A549 treated with Mapracorat at 1 μM for 4 hours (cell line): ENCODE measurements around the gene FLVCR2. TPM values are rescaled to one million over a fixed set of nuclear protein-coding genes. Genes with fewer than 3 reads are reported as not detected.

Source experiments
- total RNA-seq: library from RNA; stranded (reverse); fragments of 200-300 nt; extraction: Qiagen RNA extraction; gene quantifications from 5 replicates; pipeline ENCODE4 v1.2.3, GENCODE V29; 2022

FLVCR2 gene, protein sequence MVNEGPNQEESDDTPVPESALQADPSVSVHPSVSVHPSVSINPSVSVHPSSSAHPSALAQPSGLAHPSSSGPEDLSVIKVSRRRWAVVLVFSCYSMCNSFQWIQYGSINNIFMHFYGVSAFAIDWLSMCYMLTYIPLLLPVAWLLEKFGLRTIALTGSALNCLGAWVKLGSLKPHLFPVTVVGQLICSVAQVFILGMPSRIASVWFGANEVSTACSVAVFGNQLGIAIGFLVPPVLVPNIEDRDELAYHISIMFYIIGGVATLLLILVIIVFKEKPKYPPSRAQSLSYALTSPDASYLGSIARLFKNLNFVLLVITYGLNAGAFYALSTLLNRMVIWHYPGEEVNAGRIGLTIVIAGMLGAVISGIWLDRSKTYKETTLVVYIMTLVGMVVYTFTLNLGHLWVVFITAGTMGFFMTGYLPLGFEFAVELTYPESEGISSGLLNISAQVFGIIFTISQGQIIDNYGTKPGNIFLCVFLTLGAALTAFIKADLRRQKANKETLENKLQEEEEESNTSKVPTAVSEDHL
- total RNA-seq = 9.2 to 11.9 TPM (median 10.8 TPM) in 5 replicates

DNA sequence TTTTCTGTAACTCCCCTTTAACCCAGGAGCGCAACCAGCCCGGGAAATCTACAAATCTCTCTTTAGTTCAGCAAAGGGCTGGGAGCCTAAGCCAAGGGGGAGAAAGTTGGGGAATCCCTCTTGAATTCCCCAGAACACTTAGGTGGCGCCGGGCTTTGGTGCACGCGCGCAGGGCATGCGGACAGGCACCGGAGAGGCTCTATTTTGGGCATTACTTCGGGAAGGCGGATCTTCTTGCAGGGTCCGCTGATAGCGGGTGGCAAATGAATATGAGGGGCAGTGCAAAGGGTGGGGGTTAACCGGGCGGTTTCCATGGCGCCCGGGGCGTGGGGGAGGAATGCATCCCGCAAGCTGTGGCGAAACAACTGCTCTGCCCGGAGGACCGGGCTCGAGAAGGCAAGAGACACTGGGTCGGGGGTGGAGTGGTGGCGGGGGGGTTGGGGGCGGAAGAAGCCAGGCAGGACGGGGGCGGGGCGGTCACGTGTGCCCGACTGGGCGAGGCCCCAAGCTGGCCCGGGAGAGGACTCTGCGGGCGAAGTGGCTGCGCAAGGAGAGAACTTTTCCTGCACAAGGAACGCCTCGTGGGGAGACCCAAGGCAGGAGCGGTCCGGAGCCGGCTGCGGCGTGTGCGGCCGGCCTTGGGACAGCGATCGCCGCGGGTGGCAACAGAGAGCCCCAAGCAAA lies at the start of gene FLVCR2:
TSS of gene FLVCR2 (plus strand) at position 519 of the 684 bp plus-strand sequence. CDS start 353 bp downstream, outside the sequence.

DNA sequence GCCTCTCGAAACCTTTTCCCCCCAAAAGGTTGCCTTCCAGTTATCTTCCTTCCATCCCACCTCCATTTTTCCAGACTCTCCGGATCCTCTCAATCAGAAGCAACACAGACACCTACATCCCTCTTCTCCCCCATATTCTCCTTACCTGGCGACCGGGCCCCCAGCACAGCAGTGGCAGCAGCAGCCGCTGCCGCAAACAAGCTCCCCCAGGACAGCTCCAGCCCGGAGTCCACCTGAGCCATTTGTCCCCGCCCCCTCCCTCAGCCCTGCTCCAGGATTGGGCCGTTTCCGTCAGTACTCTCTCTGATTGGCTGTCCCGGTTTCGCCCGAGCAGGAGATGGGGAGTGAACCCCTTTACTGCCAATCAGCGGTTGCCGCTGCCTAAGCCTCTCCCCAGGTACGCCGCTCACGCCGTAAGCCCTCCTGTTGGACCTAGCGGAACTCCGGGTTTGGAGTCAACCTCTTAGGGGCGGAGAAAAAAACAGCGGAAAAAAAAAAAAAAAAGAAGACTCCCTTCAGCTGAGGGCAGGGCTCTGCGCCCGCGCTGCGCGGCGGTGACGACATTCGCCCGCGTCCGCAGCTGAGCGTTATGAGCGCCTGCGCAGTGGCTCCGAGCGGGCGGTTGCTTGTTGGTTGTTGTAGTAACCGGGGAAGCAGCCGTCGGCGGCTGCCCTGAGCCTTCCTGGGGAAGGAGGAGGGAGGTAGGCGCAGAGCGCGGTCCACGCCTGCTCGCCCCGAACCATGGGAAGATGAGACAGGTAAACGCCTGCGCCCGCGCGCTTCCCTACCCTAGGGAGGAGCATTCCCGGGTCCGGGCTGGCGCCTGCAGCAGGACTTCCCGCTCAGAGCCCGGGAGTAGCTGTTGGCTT lies 82.4 kb downstream of the FLVCR2 start, which contains the start of the genes ERG28 and TTLL5:
TSS of gene ERG28 (minus strand) at position 247 of the 869 bp plus-strand sequence. CDS start 3,374 bp downstream, outside the sequence.
TSS of gene TTLL5 (plus strand) at position 617 of the 869 bp plus-strand sequence. CDS start 1,904 bp downstream, outside the sequence.

Other genes starting within 250 kb of the FLVCR2 start
- gene JDP2, start 150.6 kb upstream of the FLVCR2 start, total RNA-seq = 29.9 to 40.7 TPM (median 33.8 TPM) in 5 replicates
- gene BATF, start 56.2 kb upstream of the FLVCR2 start, total RNA-seq = 0.15 TPM in 1 of 5 replicates, not detected in the others
- 13.4 to 17.7 TPM (median 15.6 TPM) in 5 replicates for gene ERG28, start 82.3 kb downstream of the FLVCR2 start, total RNA-seq
- gene TTLL5, start 82.6 kb downstream of the FLVCR2 start, total RNA-seq = 10.9 to 14.4 TPM (median 12.5 TPM) in 5 replicates